ENCODE results near the gene NMBR. TPM values are rescaled to one million over a fixed set of nuclear protein-coding genes. Genes with fewer than 3 reads are reported as not detected.

Gene NMBR
- total RNA-seq, 1 experiment from 2014 or later, result not detected

DNA sequence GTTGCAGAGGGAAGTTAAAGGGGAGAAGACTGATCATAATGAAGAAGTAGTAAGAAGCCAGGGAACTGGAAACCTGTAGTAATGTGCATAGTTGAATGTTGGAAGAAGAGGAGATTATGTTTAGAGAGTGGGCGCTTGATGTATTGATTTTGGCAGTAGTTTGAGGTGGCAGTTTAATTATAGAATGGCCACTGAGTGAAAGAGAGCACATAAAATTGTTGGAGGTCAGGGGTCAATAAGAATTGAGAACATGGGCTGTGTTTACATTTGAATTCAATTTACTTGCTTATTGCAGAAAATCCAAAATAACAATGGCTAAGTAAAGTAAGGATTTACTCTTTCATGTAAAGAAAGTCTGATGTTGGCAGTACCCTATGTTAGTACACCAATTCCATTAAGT, 15.9 kb upstream of the NMBR start:
- H3K27ac Mint-ChIP-seq, result no peak overlapping the region
- H3K4me1 Mint-ChIP-seq, result peaks cover 4 to 11% of the 10 kb centered on the region in 2 experiments
- TF ChIP-seq, protein P1, sequence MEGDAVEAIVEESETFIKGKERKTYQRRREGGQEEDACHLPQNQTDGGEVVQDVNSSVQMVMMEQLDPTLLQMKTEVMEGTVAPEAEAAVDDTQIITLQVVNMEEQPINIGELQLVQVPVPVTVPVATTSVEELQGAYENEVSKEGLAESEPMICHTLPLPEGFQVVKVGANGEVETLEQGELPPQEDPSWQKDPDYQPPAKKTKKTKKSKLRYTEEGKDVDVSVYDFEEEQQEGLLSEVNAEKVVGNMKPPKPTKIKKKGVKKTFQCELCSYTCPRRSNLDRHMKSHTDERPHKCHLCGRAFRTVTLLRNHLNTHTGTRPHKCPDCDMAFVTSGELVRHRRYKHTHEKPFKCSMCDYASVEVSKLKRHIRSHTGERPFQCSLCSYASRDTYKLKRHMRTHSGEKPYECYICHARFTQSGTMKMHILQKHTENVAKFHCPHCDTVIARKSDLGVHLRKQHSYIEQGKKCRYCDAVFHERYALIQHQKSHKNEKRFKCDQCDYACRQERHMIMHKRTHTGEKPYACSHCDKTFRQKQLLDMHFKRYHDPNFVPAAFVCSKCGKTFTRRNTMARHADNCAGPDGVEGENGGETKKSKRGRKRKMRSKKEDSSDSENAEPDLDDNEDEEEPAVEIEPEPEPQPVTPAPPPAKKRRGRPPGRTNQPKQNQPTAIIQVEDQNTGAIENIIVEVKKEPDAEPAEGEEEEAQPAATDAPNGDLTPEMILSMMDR (conservative IDR thresholded peaks at IDR 0.05), result no peak

More for the DNA sequence above, 15.9 kb upstream of the NMBR start:
- DNase-seq, result no peak
- no peak overlapping the region for H3T11ph ChIP-seq (ENCODE audit: low read length)
- peaks cover 13% of the 10 kb centered on the region for H3K79me2 ChIP-seq (ENCODE audit: insufficient read depth, low read length)
- no peaks in the 10 kb centered on the region for H3K27me3 ChIP-seq (ENCODE audit: insufficient read depth, low read length)
- H2BK5ac ChIP-seq (ENCODE audit: insufficient read length, low read length), result no peak overlapping the region
- H3K14ac ChIP-seq (ENCODE audit: insufficient read depth, low read length), result no peak overlapping the region
- no peak overlapping the region for H2BK12ac ChIP-seq (ENCODE audit: insufficient read length, low read depth, low read length)
- H3K23me2 ChIP-seq (ENCODE audit: insufficient read length, low read depth, low read length, poor library complexity, severe bottlenecking), result no peaks in the 10 kb centered on the region
- no peak overlapping the region for H3K4me2 ChIP-seq (ENCODE audit: insufficient read depth, insufficient read length, low read length)
- no peak overlapping the region for H3K27ac ChIP-seq (ENCODE audit: insufficient read length, low read depth, low read length)
- Mint-ChIP-seq H3K27me3 (ENCODE audit: low read depth) (no peaks in the 10 kb centered on the region), H3K9me3 (no peaks in the 10 kb centered on the region), H3K4me3 (no peak overlapping the region), H3K36me3 (ENCODE audit: insufficient read depth in 1 of 3, low read depth in 3 of 3) (peaks cover 0 to 12% (median 4%) of the 10 kb centered on the region in 3 experiments; a peak in 3 of 7 replicates)
- H3K18ac ChIP-seq (ENCODE audit: insufficient read length, low read depth, low read length), result no peak overlapping the region
- no peaks in the 10 kb centered on the region for H4K20me1 ChIP-seq (ENCODE audit: control insufficient read depth, insufficient read depth, insufficient read length)
- no peak overlapping the region for H4K5ac ChIP-seq (ENCODE audit: insufficient read length, low read depth, low read length)
- no peak overlapping the region for H2BK15ac ChIP-seq (ENCODE audit: low read depth, low read length)
- peaks cover 4% of the 10 kb centered on the region for H3K79me1 ChIP-seq (ENCODE audit: insufficient read depth, low read depth, low read length, poor library complexity, severe bottlenecking)
- no peak overlapping the region for H2BK20ac ChIP-seq (ENCODE audit: low read depth, low read length, poor library complexity, severe bottlenecking)
- no peak overlapping the region for H2AK5ac ChIP-seq (ENCODE audit: insufficient read length, low read length)
- H2BK120ac ChIP-seq (ENCODE audit: low read depth, low read length, poor library complexity, severe bottlenecking), result no peak overlapping the region
- H3K56ac ChIP-seq (ENCODE audit: insufficient read length, low read depth, low read length), result no peak overlapping the region
- H4K91ac ChIP-seq (ENCODE audit: insufficient read length, low read depth, low read length), result no peak overlapping the region
- H3K4me1 ChIP-seq (ENCODE audit: insufficient read depth, low read length), result no peaks in the 10 kb centered on the region
- no peaks in the 10 kb centered on the region for H3K9me3 ChIP-seq (ENCODE audit: control insufficient read depth, low read depth, low read length)
- 100% methylated on average over 1 of the region's 1 CpG for WGBS (ENCODE audit: extremely low coverage, insufficient read length, low lambda C conversion rate)
- H4K8ac ChIP-seq (replicated peaks; ENCODE audit: insufficient read length, low read depth, low read length), result no peak overlapping the region
- no peak overlapping the region for H2AFZ ChIP-seq (ENCODE audit: low read length)
- H3K23ac ChIP-seq (ENCODE audit: insufficient read length, low read depth, low read length), result no peak overlapping the region
- H3K4ac ChIP-seq (ENCODE audit: low read depth, low read length), result no peak overlapping the region
- no peak overlapping the region for H3K9ac ChIP-seq (ENCODE audit: extremely low read depth, insufficient read length, low read length)

Measured in H9 (cell line).